Gastrocnemius medialis (tissue), 4 donors: Measurements from ENCODE around the gene RBM19. TPM values are rescaled to one million over a fixed set of nuclear protein-coding genes. Genes with fewer than 3 reads are reported as not detected.

Experiments used
- ATAC-seq, 2 donors: fragments of 150-250 bp; one replicate each; pipeline ENCODE4 v1.9.1; 2016
- DNase-seq, 2 donors: peaks; one replicate each; pipeline ENCODE4 v3.0.0-alpha.2; 2019
- H3K27ac ChIP-seq, 4 donors: fragments of 200-600 bp; sonication (generic); 1 replicate in 1 of 4; 2 replicates in 3 of 4; pipeline ENCODE4 v1.5.1; 2016 to 2018; ENCODE audit warnings: mild to moderate bottlenecking in 2 of 4, moderate library complexity in 1 of 4
- H3K27me3 ChIP-seq, 3 donors: fragments of 200-600 bp; sonication (generic) in 2 of 3; 1 replicate in 1 of 3; 2 replicates in 2 of 3; pipeline versions ENCODE4 v1.5.1 to v1.6.0; 2016 to 2019; ENCODE audit warnings: mild to moderate bottlenecking in 1 of 3, moderate library complexity in 1 of 3
- H3K36me3 ChIP-seq, 2 donors: fragments of 200-600 bp; sonication (generic) in 1 of 2; one replicate each; pipeline ENCODE4 v1.5.1; 2017 to 2018
- H3K4me1 ChIP-seq, 2 donors: fragments of 200-600 bp; sonication (generic) in 1 of 2; one replicate each; pipeline ENCODE4 v1.5.1; 2016 to 2017; ENCODE audit warnings: mild to moderate bottlenecking in 2 of 2
- H3K4me3 ChIP-seq, 4 donors: fragments of 200-600 bp; sonication (generic) in 3 of 4; 1 replicate in 1 of 4; 2 replicates in 3 of 4; pipeline ENCODE4 v1.5.1; 2016 to 2019; ENCODE audit warnings: mild to moderate bottlenecking in 2 of 4
- H3K9me3 ChIP-seq, 3 donors: fragments of 200-600 bp; sonication (generic) in 2 of 3; 1 replicate in 1 of 3; 2 replicates in 2 of 3; pipeline ENCODE4 v1.5.1; 2016 to 2019
- CTCF ChIP-seq, 5 experiments: fragments of 450-650 bp in 3 of 5; fragments of 200-600 bp in 2 of 5; sonication (generic) in 2 of 5; IDR thresholded peaks in 4 of 5; conservative IDR thresholded peaks in 1 of 5; 1 replicate in 4 of 5; 2 replicates in 1 of 5; pipeline ENCODE4 v1.5.1; 2016 to 2019; ENCODE audit warnings: antibody characterized with exemption in 5 of 5, mild to moderate bottlenecking in 3 of 5, moderate library complexity in 3 of 5
- POLR2A ChIP-seq, 2 donors: fragments of 450-650 bp; IDR thresholded peaks; one replicate each; pipeline ENCODE4 v1.6.1; 2017; ENCODE audit warnings: antibody characterized with exemption in 2 of 2, mild to moderate bottlenecking in 2 of 2, moderate library complexity in 2 of 2
- in situ Hi-C, 4 donors: fragments of 200-750 bp; cut with MboI; loops; one replicate each; pipeline versions ENCODE4 v1.15.0 to v1.8.0; 2017; ENCODE audit warnings: low sequenced_read_pairs in 4 of 4
- intact Hi-C: fragments of 100-400 bp; cut with DNase I; formaldehyde crosslinking; loops from one replicate; pipeline ENCODE4 v1.15.1; 2023; ENCODE audit warnings: low total_unique reads
- total RNA-seq, 4 donors: library from RNA; depleted of rRNA; stranded (reverse); fragments of >200 nt; gene quantifications; one replicate each; pipeline versions ENCODE4 v1.1.0 to v1.2.3, GENCODE V29; 2016

The RBM19 gene
- total RNA-seq, 4 donors from 2014 or later = 21.2 to 28.3 (median 26.8) TPM

- in situ Hi-C loops = loop anchor here in 2 of 4 donors (25.0 kb wide), 1 partner anchor 1958 kb away; no protein-coding TSS in a partner anchor
Observed at GRCh38 chr12:113954547-113954946, 11.6 kb downstream of the RBM19 start.

GRCh38 chr12:113950873-113951272, 15.3 kb downstream of the RBM19 start:
- no peak for DNase-seq
- intact Hi-C loops = no loop called here

More at GRCh38 chr12:113954547-113954946, 11.6 kb downstream of the RBM19 start:
- H3K36me3 ChIP-seq = peaks cover 0 to 86% of the 10 kb centered on the region in 2 donors
- no peaks in the 10 kb centered on the region for H3K27me3 ChIP-seq
- ATAC-seq = no peak
- H3K4me3 ChIP-seq = no peak overlapping the region
- DNase-seq = no peak
- no peak overlapping the region for H3K27ac ChIP-seq
- no peaks in the 10 kb centered on the region for H3K4me1 ChIP-seq
- H3K9me3 ChIP-seq = no peaks in the 10 kb centered on the region
- TF ChIP-seq POLR2A (IDR thresholded peaks at IDR 0.05) (no peak), CTCF (IDR thresholded peaks at IDR 0.05 in 4 of 5, conservative IDR thresholded peaks at IDR 0.05 in 1 of 5) (no peak)
- intact Hi-C loops = no loop called here

GRCh38 chr12:113949321-113950305, 16.5 kb downstream of the RBM19 start:
- ATAC-seq = no peak
- no peaks in the 10 kb centered on the region for H3K9me3 ChIP-seq
- DNase-seq = no peak
- in situ Hi-C loops (loop anchor here in 2 of 4 donors (25.0 kb wide), 1 partner anchor 1963 kb away; no protein-coding TSS in a partner anchor), intact Hi-C loops (no loop called here)
- H3K27ac ChIP-seq = no peak overlapping the region
- no peaks in the 10 kb centered on the region for H3K27me3 ChIP-seq
- H3K4me1 ChIP-seq = no peaks in the 10 kb centered on the region
- peaks cover 0 to 88% of the 10 kb centered on the region in 2 donors for H3K36me3 ChIP-seq
- H3K4me3 ChIP-seq = no peak overlapping the region
- no peak for TF ChIP-seq POLR2A (IDR thresholded peaks at IDR 0.05)
- TF ChIP-seq CTCF (IDR thresholded peaks at IDR 0.05 in 4 of 5, conservative IDR thresholded peaks at IDR 0.05 in 1 of 5) = no peak

More at GRCh38 chr12:113950873-113951272, 15.3 kb downstream of the RBM19 start:
- ATAC-seq = no peak
- TF ChIP-seq CTCF (IDR thresholded peaks at IDR 0.05 in 4 of 5, conservative IDR thresholded peaks at IDR 0.05 in 1 of 5) = no peak
- no peak for TF ChIP-seq POLR2A (IDR thresholded peaks at IDR 0.05)
- no peak overlapping the region for H3K27ac ChIP-seq
- no peaks in the 10 kb centered on the region for H3K9me3 ChIP-seq
- no peaks in the 10 kb centered on the region for H3K4me1 ChIP-seq
- H3K4me3 ChIP-seq = no peak overlapping the region
- in situ Hi-C loops = loop anchor here in 2 of 4 donors (25.0 kb wide), 1 partner anchor 1961 kb away; no protein-coding TSS in a partner anchor
- H3K27me3 ChIP-seq = no peaks in the 10 kb centered on the region
- peaks cover 0 to 88% of the 10 kb centered on the region in 2 donors for H3K36me3 ChIP-seq

- in situ Hi-C loops = no loop called here
- Histone ChIP-seq H3K9me3 (no peaks in the 10 kb centered on the region), H3K36me3 (peaks cover 0 to 88% of the 10 kb centered on the region in 2 donors), H3K4me3 (no peak overlapping the region), H3K27me3 (no peaks in the 10 kb centered on the region), H3K4me1 (no peaks in the 10 kb centered on the region), H3K27ac (no peak overlapping the region)
- intact Hi-C loops = no loop called here
- TF ChIP-seq CTCF (IDR thresholded peaks at IDR 0.05 in 4 of 5, conservative IDR thresholded peaks at IDR 0.05 in 1 of 5) (no peak), POLR2A (IDR thresholded peaks at IDR 0.05) (no peak)
- no peak for DNase-seq
- ATAC-seq = no peak
Observed at GRCh38 chr12:113948151-113948914, 17.8 kb downstream of the RBM19 start.
